Erythroblast (primary cell): ENCODE data around the gene FAM240B.

Experiments
- GATA1 ChIP-seq: IDR thresholded peaks from 2 replicates; pipeline ENCODE4 v1.6.1; 2011; ENCODE audit warnings: low read depth, mild to moderate bottlenecking, control low read depth, low read length, moderate library complexity
- POLR2A ChIP-seq: IDR thresholded peaks from 2 replicates; pipeline ENCODE4 v1.6.1; 2011; ENCODE audit warnings: mild to moderate bottlenecking, low read length

GRCh38 chr9:38761339-38761738 is 41.4 kb upstream of the FAM240B start:
- no peak for TF ChIP-seq POLR2A
- no peak for TF ChIP-seq GATA1
